Osteoblast (primary cell): ENCODE data around the gene RPL10A. TPM values are rescaled to one million over a fixed set of nuclear protein-coding genes. Genes with fewer than 3 reads are reported as not detected.

ENCODE experiments used
- DNase-seq: peaks from one replicate; pipeline ENCODE4 v3.0.0; 2011; ENCODE audit warnings: low spot score, mixed read lengths; ENCODE audit not compliant: insufficient read length; ENCODE audit errors: missing footprints
- H2AFZ ChIP-seq: 2 replicates; pipeline ENCODE4 v1.6.0; 2011; ENCODE audit warnings: mild to moderate bottlenecking, low read length
- H3K27ac ChIP-seq: 2 replicates; pipeline ENCODE4 v1.5.1; 2011; ENCODE audit warnings: mild to moderate bottlenecking, low read depth, low read length, moderate library complexity
- H3K27me3 ChIP-seq: 2 replicates; pipeline ENCODE4 v1.6.0; 2012; ENCODE audit warnings: mild to moderate bottlenecking, control low read depth, inconsistent platforms, low read length, moderate library complexity; ENCODE audit not compliant: insufficient read depth
- H3K36me3 ChIP-seq: 2 replicates; pipeline ENCODE4 v1.5.1; 2011; ENCODE audit warnings: mild to moderate bottlenecking, low read length, control low read depth, moderate library complexity; ENCODE audit not compliant: insufficient read depth
- H3K4me1 ChIP-seq: 2 replicates; pipeline ENCODE4 v1.5.1; 2011; ENCODE audit warnings: mild to moderate bottlenecking, low read length, control low read depth, moderate library complexity; ENCODE audit not compliant: insufficient read depth
- H3K4me2 ChIP-seq: 2 replicates; pipeline ENCODE4 v1.6.0; 2011; ENCODE audit warnings: mild to moderate bottlenecking, low read length; ENCODE audit not compliant: insufficient read depth
- H3K4me3 ChIP-seq: fragments of 200-600 bp; sonication (generic); 3 replicates; pipeline ENCODE4 v1.5.1; 2012; ENCODE audit warnings: mild to moderate bottlenecking, low read length, inconsistent platforms; ENCODE audit not compliant: insufficient read depth
- H3K79me2 ChIP-seq: 2 replicates; pipeline ENCODE4 v1.6.0; 2012; ENCODE audit warnings: mild to moderate bottlenecking, low read length, control low read depth, inconsistent platforms; ENCODE audit not compliant: insufficient read depth
- H3K9me3 ChIP-seq: 2 replicates; pipeline ENCODE4 v1.5.1; 2011; ENCODE audit warnings: low read depth, low read length, control low read depth
- H4K20me1 ChIP-seq: 2 replicates; pipeline ENCODE4 v1.6.0; 2012; ENCODE audit warnings: mild to moderate bottlenecking, low read length, control low read depth; ENCODE audit not compliant: insufficient read depth
- CTCF ChIP-seq: IDR thresholded peaks from 2 replicates; pipeline ENCODE4 v1.5.1; 2011; ENCODE audit warnings: mild to moderate bottlenecking, low read depth, low read length, moderate library complexity; ENCODE audit errors: extremely low read depth
- total RNA-seq: library from RNA; depleted of rRNA; stranded (reverse); fragments of >200 nt; gene quantifications from 2 replicates; pipeline ENCODE4 v1.2.3, GENCODE V29; 2012

RPL10A gene
- total RNA-seq, 1 donor = 1,373 TPM

DNA sequence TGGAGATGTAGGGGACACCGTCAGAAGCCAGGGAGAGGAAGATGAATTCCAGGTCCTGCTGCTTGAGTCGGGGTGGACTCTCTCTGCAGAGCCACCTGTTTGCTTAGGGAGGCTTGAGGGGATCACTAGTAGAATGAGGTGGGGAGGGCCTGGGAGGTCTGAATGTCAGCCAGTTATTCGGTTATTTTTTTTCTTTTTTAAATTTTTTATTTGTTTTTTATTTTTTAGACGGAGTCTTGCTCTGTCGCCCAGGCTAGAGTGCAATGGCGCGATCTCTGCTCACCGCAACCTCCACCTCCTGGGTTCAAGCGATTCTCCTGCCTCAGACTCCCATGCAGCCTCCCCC is 20.3 kb downstream of the RPL10A start:
- H3K79me2 ChIP-seq = peaks cover 81% of the 10 kb centered on the region
- TF ChIP-seq CTCF = no peak
- peaks cover 34% of the 10 kb centered on the region for H3K4me1 ChIP-seq

DNA sequence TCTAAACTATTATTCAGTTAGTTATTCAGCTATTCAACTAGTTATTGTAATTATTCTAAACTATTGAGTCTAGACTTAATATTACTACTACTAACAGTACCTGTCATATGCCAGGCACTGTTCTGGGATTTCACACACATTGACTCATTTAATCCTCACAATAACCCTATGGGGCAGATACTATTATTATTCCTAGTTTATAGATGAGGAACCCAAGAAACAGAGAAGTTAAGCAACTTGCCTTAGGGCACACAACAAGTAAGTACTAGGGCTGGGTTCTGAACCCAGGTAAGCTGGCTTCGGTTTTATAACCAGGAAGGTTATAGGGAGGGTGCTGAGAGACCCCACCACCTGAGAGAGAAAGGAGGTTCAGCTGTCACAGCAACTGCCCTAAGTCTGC is 20.9 kb downstream of the RPL10A start:
- Histone ChIP-seq H3K4me1 (peaks cover 38% of the 10 kb centered on the region), H3K9me3 (no peaks in the 10 kb centered on the region), H2AFZ (no peak overlapping the region), H3K4me2 (no peak overlapping the region), H3K27ac (no peak overlapping the region), H3K27me3 (no peaks in the 10 kb centered on the region), H3K36me3 (no peaks in the 10 kb centered on the region), H3K4me3 (no peak overlapping the region), H3K79me2 (peaks cover 87% of the 10 kb centered on the region), H4K20me1 (peaks cover 21% of the 10 kb centered on the region)
- peak; percentile 4 for DNase-seq
- no peak for TF ChIP-seq CTCF

More for the DNA sequence above, 20.3 kb downstream of the RPL10A start:
- Histone ChIP-seq H3K36me3 (no peaks in the 10 kb centered on the region), H4K20me1 (peaks cover 16% of the 10 kb centered on the region), H3K27ac (peak overlapping the region; percentile 28), H3K27me3 (no peaks in the 10 kb centered on the region), H3K4me2 (no peak overlapping the region), H3K4me3 (no peak overlapping the region), H2AFZ (no peak overlapping the region), H3K9me3 (no peaks in the 10 kb centered on the region)
- no peak for DNase-seq

GRCh38 chr6:35489995-35490791 is 22.0 kb downstream of the RPL10A start:
- Histone ChIP-seq H3K4me3 (peak overlapping the region; percentile 46), H3K79me2 (peaks cover 91% of the 10 kb centered on the region), H3K4me2 (peak overlapping the region; percentile 61), H3K9me3 (no peaks in the 10 kb centered on the region), H3K27me3 (no peaks in the 10 kb centered on the region), H3K4me1 (peaks cover 37% of the 10 kb centered on the region), H4K20me1 (peaks cover 29% of the 10 kb centered on the region), H3K27ac (no peak overlapping the region), H2AFZ (peak overlapping the region; percentile 60), H3K36me3 (no peaks in the 10 kb centered on the region)
- TF ChIP-seq CTCF = no peak
- DNase-seq = peak; percentile 97

- no peak overlapping the region for H3K27ac ChIP-seq
- peaks cover 37% of the 10 kb centered on the region for H3K4me1 ChIP-seq
- peaks cover 91% of the 10 kb centered on the region for H3K79me2 ChIP-seq
- no peak overlapping the region for H3K4me3 ChIP-seq
- peaks cover 36% of the 10 kb centered on the region for H4K20me1 ChIP-seq
- TF ChIP-seq CTCF = no peak
- peak; percentile 78 for DNase-seq
- H3K27me3 ChIP-seq = no peaks in the 10 kb centered on the region
- no peak overlapping the region for H2AFZ ChIP-seq
- no peak overlapping the region for H3K4me2 ChIP-seq
- no peaks in the 10 kb centered on the region for H3K36me3 ChIP-seq
- no peaks in the 10 kb centered on the region for H3K9me3 ChIP-seq
Measured at GRCh38 chr6:35490821-35491557, 22.8 kb downstream of the RPL10A start.
